Glomerular endothelial cell (primary cell): ENCODE results near the gene BAMBI. TPM values are rescaled to one million over a fixed set of nuclear protein-coding genes. Genes with fewer than 3 reads are reported as not detected.
"Not testable (repeated sequence)": the region's sequence is repeated elsewhere in the genome, so short reads cannot be mapped to it uniquely, and the experiment has no call there.

Experiments
- DNase-seq: peaks from one replicate; pipeline ENCODE4 v3.0.0-alpha.2; 2011; ENCODE audit warnings: low read depth, low spot score; ENCODE audit errors: extremely low read depth
- total RNA-seq: library from RNA; depleted of rRNA; stranded (reverse); fragments of >200 nt; gene quantifications from 2 replicates; pipeline ENCODE4 v1.2.3, GENCODE V29; 2015

Gene BAMBI, protein sequence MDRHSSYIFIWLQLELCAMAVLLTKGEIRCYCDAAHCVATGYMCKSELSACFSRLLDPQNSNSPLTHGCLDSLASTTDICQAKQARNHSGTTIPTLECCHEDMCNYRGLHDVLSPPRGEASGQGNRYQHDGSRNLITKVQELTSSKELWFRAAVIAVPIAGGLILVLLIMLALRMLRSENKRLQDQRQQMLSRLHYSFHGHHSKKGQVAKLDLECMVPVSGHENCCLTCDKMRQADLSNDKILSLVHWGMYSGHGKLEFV
- 6.7 and 6.8 TPM in 2 replicates for total RNA-seq

DNA sequence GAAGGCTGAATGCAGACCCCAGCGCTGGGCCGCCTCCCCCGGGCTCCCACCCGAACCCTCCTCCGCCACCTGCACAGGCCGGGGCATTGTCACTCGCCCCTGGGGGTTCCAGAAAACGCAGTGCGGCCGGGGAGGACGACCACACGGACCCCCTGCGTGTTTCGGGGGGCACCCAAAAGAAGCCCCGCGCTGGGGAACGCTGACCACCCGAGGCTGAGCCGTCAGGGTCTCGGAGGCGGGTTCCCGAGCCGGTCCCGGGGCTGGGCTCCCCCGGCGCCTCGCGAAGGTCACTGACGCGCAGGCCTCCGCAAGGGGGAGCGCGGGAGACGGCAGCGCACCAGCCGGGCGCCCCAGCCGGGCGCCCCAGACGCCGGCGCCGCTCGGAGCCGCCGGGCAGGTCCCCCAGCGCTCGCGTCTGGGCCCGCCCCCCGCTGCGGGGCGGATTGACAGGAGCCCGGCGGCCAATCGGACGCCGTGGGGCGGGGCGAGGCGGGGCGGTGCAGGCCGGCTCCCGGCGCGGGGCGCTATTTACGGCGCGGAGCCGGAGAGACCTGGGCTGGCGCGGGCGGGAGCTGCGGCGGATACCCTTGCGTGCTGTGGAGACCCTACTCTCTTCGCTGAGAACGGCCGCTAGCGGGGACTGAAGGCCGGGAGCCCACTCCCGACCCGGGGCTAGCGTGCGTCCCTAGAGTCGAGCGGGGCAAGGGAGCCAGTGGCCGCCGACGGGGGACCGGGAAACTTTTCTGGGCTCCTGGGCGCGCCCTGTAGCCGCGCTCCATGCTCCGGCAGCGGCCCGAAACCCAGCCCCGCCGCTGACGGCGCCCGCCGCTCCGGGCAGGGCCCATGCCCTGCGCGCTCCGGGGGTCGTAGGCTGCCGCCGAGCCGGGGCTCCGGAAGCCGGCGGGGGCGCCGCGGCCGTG is at the start of gene BAMBI:
Gene BAMBI (plus strand): TSS at position 554 of the 920 bp plus-strand sequence. CDS start 377 bp downstream, outside the sequence.
- DNase-seq: no peak

DNA sequence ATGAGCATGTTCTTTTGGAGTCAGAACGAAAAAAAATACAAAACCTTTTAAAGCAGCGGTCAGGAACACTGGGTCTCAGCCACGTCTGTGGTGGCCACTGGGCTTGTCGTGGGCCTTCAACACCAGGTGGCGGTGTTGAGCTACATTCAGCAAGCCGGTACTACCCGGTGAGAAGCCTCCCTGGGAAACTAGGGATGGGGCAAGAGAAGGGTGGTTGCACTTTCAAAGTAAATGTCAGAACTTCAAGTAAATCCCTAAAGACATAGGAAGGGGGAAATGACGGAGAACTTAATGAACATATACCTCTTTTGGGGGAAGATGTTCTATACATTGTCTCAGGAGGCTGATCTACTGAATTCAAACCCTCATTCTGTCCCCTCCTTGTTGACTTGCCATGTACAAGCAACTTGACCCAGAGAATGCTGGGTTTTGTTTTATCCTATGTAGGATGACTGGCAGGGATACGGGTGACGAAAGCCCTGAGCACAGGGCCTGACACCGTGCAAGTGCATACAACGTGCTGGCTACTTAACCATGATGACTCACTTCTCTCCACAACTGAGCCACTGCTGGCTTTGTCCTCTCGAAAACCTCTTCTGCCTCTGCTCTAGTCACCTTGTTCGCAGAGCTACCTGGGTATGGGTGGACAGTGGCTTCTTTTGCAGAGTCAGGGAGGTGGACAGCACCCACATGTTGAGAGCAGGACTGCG is 49.0 kb upstream of the BAMBI start:
- peak; percentile 36 for DNase-seq

DNA sequence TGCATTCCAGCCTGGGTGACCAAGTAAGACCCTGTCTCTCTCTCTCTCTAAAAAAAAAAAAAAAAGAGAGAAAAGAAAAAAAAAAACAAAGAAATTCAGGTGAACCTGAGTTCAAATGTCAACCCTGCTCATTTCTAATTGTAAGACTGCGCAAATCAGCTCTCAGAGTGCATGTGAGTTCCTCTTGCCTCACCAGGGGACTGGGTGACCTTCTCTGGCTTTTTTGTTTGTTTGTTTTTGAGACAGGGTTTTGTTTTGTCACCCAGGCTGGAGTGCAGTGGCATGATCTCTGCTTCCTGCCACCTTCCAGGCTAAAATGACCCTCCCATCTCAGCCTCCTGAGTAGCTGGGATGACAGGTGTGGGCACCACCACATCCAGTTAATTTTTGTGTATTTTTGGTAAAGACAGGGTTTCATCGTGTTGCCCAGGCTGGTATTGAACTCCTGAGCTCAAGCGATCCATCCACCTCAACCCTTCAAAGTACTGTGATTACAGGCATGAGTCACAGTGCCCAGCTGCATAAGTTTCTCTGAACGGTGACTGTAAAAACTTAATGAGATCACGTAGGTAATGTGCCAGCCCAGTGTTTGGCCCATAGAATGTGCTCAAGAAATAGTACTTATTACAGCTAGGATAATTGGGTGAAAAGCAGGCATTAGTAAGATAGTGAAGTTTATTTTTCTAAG is 45.3 kb upstream of the BAMBI start:
- no peak for DNase-seq

DNA sequence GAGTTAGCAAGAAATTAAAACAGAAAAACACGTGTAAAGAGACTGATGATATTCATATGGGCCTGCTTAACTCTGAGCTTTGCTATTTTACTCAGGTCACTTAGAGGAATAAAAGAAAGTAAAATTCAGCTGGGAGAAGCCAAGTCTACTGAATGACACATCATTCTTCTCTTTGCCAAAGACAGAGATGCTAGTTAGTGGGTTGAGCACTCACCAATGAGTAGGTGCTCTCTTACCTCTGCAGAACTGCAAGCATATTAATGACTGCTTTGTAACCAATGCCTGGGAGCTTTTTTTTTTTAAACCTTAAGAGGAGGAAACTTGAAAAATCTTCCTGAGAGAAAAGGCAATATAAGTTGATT is 44.8 kb upstream of the BAMBI start:
- DNase-seq: no peak

- no peak for DNase-seq
These were observed 43.6 kb upstream of the BAMBI start for GRCh38 chr10:28633750-28634149.

DNA sequence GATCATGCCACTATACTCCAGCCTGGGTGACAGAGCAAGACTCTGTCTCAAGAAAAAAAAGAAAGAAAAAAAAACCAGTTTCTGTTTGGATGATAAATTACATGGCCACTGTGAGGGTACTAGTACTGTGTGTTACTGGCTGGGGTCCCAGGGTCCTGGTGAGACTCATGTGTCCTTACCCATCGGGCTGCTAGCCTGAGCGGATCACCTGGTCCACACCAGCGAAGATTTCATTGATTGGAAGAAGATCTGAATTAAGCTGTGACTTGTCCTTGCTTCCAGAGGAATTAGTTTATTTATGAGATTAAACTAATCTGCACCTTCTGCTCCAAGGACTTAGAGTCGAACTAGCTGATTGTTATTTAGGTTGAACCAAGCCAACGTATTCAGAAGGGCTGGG is 40.0 kb upstream of the BAMBI start:
- DNase-seq: no peak

- DNase-seq: no peak
These were observed 38.9 kb upstream of the BAMBI start for GRCh38 chr10:28638392-28638791.

DNA sequence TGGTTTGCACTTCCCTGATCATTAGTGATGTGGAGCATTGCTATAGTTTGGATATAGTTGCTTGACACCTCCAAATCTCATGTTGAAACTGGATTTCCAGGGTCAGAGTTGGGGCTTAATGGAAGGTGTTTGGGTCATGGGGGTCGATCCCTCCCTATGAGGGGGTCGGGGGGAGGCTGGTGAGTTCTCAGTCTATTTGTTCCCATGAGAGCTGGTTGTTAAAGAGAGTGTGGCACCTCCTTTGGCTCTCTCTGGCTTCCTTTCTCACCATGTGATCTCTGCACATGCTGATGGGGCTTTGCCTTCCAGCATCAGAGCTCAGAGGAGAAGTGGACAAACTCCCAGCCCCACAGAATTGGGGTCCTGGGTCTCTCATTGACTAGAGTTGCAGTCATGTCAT is 36.8 kb upstream of the BAMBI start:
- no peak for DNase-seq

DNA sequence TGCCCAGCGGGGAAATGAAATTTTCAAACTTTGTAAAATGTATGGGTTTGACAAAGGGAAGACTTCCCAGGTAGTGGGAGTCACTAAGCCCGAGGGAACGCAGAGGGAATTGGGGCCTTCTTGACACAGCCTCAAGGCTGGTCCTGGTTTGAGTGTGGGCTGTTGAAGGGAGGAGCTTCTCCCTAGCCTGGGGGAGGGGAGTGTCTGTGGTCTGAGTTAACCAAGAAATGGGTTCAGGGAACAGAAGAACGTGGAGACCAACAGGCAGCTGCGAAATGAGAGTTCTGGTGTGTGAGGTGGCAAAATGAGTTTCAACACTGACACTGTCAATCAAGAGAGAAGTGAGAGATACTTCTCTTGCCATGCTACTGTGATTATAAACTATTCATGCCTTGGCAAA is 32.7 kb upstream of the BAMBI start:
- no peak for DNase-seq

- no peak for DNase-seq
These were observed 25.2 kb upstream of the BAMBI start for GRCh38 chr10:28652106-28652505.

DNA sequence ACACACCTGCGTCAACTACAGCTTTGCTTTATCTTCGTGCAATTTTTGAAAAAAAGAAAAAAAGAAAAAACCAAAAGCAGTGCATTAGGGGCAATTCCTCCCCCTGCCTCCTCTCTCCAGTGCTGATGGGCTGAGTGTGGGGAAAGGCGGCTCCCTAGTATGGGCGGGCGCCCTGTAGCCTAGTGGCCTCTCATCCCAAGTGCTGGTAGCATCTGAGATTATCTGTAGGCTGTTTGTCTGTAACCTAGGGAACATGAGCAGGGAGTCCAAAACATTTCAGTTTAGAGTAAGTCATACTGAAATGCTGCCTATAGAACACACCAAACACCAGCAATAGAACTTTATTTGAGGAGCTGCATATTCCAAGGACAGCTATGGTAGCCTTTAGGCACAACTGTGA is 24.6 kb upstream of the BAMBI start:
- no peak for DNase-seq

DNA sequence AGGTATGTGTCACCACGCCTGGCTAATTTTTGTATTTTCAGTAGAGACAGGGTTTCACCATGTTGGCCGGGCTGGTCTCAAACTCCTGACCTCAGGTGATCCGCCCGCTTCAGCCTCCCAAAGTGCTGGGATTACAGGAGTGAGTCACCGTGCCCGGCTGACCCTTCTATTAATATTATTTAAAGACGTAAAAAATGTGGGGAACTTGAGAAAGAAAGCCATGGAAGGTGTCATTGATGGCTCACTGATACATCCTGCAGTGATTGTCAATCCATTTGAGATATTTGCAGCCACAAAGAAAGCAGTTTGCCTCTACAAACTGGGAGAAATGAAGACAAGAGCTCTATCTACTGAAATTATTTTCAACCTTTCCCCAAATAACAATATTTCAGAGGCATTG is 18.5 kb upstream of the BAMBI start:
- not testable (repeated sequence) for DNase-seq

GRCh38 chr10:28661035-28661434 is 16.3 kb upstream of the BAMBI start:
- DNase-seq: no peak

DNA sequence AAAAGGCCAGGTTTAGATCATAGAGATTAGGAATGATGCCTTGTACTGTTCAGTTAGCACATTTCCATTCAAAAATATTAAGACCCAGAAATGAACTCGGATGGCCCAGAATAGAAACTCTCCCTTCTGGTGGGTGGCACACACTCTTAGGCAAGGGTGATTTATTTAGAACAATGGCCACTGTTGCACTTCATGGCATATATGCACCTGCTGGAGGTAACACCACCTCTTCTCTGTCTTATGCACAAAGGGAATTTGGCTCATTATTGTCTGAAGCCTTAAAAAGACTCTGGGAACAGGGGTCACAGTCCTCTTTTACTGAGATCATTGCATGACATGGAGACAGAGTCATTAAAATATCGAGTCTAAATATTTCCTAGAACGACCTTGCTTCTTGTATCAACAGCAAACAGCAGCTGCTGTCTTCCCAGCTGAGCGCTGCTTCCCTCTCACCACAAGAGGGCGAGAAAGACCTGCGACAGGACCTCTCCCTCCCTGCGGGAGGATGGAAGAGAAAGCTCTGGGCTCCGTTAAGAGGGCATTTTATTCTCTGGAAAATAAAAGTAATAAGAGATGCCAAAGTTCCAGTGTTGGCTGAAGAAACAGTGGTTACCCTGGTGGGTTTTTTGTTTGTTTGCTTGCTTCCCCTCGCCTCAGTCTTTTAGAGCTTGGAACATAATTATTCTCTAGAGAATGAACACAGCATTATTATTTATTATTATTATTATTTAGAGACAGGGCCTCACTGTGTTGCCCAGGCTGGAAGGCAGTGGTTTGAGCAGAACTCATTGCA is 13.5 kb upstream of the BAMBI start:
- no peak for DNase-seq

- DNase-seq: no peak
These were observed 13.0 kb upstream of the BAMBI start for GRCh38 chr10:28664369-28664740.

DNA sequence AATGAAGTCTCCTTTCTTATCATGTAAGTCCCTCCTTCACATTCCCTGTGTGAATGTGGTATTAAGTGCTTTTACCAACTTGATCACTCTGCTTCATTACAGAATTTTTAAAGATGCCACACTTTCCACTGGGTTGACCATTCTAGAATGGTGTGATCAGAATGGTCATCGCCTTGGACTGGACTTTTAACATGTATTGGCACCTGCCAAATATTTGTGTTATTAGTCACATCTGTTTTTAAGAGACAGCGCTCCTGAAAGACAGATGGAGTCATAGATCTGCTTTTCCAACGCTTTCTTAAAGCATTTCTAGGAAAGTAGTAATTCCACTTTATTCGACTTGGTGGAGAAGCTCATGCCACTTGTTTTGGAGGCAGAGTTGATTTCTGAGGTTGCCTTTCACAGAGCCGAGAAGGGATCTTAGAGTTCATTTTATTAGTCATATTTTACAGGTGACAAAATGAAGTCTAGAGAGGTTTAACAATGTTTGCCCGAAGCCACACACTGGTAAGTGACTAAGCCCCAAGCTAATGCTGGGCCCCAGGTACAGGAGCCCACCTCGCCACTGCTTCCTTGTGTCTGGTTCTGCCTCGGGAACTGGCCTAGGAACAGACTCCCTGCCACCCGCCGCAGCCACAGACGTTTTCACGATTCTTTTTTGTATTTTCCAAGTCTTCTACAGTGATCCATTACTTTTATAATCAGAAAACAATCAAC is 10.4 kb upstream of the BAMBI start:
- no peak for DNase-seq

GRCh38 chr10:28668363-28669226 is 8.7 kb upstream of the BAMBI start:
- no peak for DNase-seq
